Heart left ventricle (tissue), 16 donors: ENCODE results near the gene NPC1L1. TPM values are rescaled to one million over a fixed set of nuclear protein-coding genes. Genes with fewer than 3 reads are reported as not detected.

ENCODE experiments used
- ATAC-seq, 4 donors: fragments of 200-7000 bp; cut with Tn5 transposase; one replicate each; pipeline ENCODE4 v1.9.1; 2020 to 2022; ENCODE audit warnings: moderate library complexity in 4 of 4, mild to moderate bottlenecking in 3 of 4, moderate number of reproducible peaks in 1 of 4
- DNase-seq, 5 donors: peaks; one replicate each; pipeline ENCODE4 v3.0.0-alpha.2; 2020
- H3K27ac ChIP-seq, 12 donors: fragments of 200-600 bp; sonication (generic) in 4 of 12; one replicate each; pipeline versions ENCODE4 v1.5.0 to v1.8.0; 2016 to 2022; ENCODE audit warnings: mild to moderate bottlenecking in 2 of 12
- H3K27me3 ChIP-seq, 9 donors: fragments of 200-600 bp; sonication (generic) in 2 of 9; one replicate each; pipeline versions ENCODE4 v1.5.1 to v1.8.0; 2016 to 2022; ENCODE audit warnings: mild to moderate bottlenecking in 3 of 9
- H3K36me3 ChIP-seq, 9 donors: fragments of 200-600 bp; sonication (generic) in 2 of 9; one replicate each; pipeline versions ENCODE4 v1.5.0 to v1.8.0; 2018 to 2022; ENCODE audit warnings: mild to moderate bottlenecking in 2 of 9
- H3K4me1 ChIP-seq, 12 donors: fragments of 200-600 bp; sonication (generic) in 4 of 12; one replicate each; pipeline versions ENCODE4 v1.5.0 to v1.8.0; 2016 to 2022; ENCODE audit warnings: mild to moderate bottlenecking in 3 of 12
- H3K4me3 ChIP-seq, 12 donors: fragments of 200-600 bp; sonication (generic) in 4 of 12; one replicate each; pipeline versions ENCODE4 v1.5.0 to v1.8.0; 2017 to 2022; ENCODE audit warnings: mild to moderate bottlenecking in 9 of 12, moderate library complexity in 4 of 12
- H3K9me3 ChIP-seq, 12 donors: fragments of 200-600 bp; sonication (generic) in 4 of 12; one replicate each; pipeline versions ENCODE4 v1.5.0 to v1.8.0; 2016 to 2022; ENCODE audit warnings: mild to moderate bottlenecking in 1 of 12
- POLR2A ChIP-seq, 2 donors: fragments of 450-650 bp; IDR thresholded peaks; one replicate each; pipeline ENCODE4 v1.6.1; 2017; ENCODE audit warnings: antibody characterized with exemption in 2 of 2, mild to moderate bottlenecking in 2 of 2, moderate library complexity in 2 of 2
- WGBS, 4 donors: extraction: QIAGEN DNeasy Blood & Tissue Kit in 2 of 4; methylation state at CpG; one replicate each; pipeline versions ENCODE4 v1.1.5 to v1.1.7; 2013 to 2018; 5-methylcytosine and 5-hydroxymethylcytosine counted together
- intact Hi-C, 10 donors: fragments of 100-400 bp; cut with DNase I; formaldehyde crosslinking; loops; one replicate each; pipeline versions ENCODE4 v1.11.1 to v1.14.2; 2022
- polyA plus RNA-seq, 2 donors: library from polyadenylated mRNA; stranded (reverse); fragments of 200-250 nt; gene quantifications; one replicate each; pipeline ENCODE4 v1.2.3, GENCODE V29; 2013
- total RNA-seq, 9 donors: library from RNA; depleted of rRNA in 2 of 9; stranded (reverse); fragments of >200 nt in 2 of 9; fragmentation: NEBNext Ultra II Directional in 3 of 9; extraction: Animal tissue kit (Norgen Biotek cat#: 25700) in 3 of 9; gene quantifications; one replicate each; pipeline versions ENCODE4 v1.1.0 to v1.2.4, GENCODE V29; 2016 to 2023
- TF ChIP-seq, protein P1 (sequence below), 12 donors: fragments of 200-600 bp; sonication (generic) in 4 of 12; IDR thresholded peaks; one replicate each; pipeline versions ENCODE4 v1.5.0 to v1.8.0; 2018 to 2022; ENCODE audit warnings: antibody characterized with exemption in 12 of 12, mild to moderate bottlenecking in 5 of 12
- donor health status: ischemic (EF 13 %, LVEDD 7.1; RV severe dilation, severe dysfunction).
- donor health status: healthy with polysubstance abuse.
- donor health status: DM: no; HTN: yes; CAD: no.
- donor health status: DM: no; HTN: no; CAD: no.
- donor health status: ischemic (EF 25% LVEDD 6.9; RV normal size, moderate dysfunction).
- donor health status: ischemic (EF 25% LVEDD 5.7; RV mildly dilated, moderate dysfunction).
- donor health status: healthy.
- donor health status: DM: yes; HTN: yes; CAD: no.
- donor health status: ischemic (EF 35%, LVEDD 5.7; RV mildly dilated, moderate dysfunction).
- donor health status: nonischemic (EF 11% LVEDD 7.7; RV severe dilation, severe dysfunction).
- donor health status: DM: yes; HTN: yes; CAD: no.
- donor health status: PGD.
- donor health status: ischemic (EF 29% LVEDD 5.4; RV normal size, mild dysfunction).
- donor health status: nonischemic (EF 23%, LVEDD 6.1; RV moderate dilation, normal function).

The NPC1L1 gene
- total and polyA plus RNA-seq, 11 donors, result 0.03 to 0.25 (median 0.13) TPM; not detected in 4

DNA sequence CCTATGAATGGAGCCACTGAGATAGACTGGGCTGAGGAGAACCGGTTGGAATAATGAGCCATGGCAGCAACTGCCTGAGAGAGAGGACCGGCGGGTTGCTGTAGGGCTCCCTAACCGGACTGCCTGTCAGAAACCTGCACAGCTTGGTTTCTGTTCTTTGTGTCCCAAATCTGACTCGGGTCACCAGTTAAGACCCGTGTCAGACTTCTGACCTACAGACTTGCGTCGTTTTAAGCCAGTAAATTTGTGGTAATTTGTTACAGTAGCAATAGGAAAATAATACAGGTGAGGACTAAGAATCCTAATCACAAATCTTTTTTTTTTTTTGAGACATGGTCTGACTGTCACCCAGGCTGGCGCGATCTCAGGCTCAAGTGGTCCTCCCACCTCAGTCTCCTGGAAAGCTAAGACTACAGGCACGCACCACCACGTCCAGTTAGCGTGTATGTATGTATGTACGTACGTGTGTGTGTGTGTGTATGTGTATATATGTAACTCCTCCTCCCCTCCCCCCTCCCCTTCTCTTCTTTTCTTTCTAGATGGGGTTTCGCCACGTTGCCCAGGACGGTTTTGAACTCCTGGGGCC lies 33.2 kb upstream of the NPC1L1 start:
- peak overlapping the region; percentile 65 to 97 (median 86) for H3K4me3 ChIP-seq
- TF ChIP-seq, protein P1, sequence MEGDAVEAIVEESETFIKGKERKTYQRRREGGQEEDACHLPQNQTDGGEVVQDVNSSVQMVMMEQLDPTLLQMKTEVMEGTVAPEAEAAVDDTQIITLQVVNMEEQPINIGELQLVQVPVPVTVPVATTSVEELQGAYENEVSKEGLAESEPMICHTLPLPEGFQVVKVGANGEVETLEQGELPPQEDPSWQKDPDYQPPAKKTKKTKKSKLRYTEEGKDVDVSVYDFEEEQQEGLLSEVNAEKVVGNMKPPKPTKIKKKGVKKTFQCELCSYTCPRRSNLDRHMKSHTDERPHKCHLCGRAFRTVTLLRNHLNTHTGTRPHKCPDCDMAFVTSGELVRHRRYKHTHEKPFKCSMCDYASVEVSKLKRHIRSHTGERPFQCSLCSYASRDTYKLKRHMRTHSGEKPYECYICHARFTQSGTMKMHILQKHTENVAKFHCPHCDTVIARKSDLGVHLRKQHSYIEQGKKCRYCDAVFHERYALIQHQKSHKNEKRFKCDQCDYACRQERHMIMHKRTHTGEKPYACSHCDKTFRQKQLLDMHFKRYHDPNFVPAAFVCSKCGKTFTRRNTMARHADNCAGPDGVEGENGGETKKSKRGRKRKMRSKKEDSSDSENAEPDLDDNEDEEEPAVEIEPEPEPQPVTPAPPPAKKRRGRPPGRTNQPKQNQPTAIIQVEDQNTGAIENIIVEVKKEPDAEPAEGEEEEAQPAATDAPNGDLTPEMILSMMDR (IDR thresholded peaks at IDR 0.05), result no peak
- no peak for TF ChIP-seq POLR2A (IDR thresholded peaks at IDR 0.05)
- DNase-seq (no peak), ATAC-seq (no peak)
- intact Hi-C loops, result loop anchor here in 2 of 10 donors (5.0 to 10.0 kb wide), 2 partner anchors 82 to 540 kb away; partner anchors contain the start of genes NUDCD3 (in 1 of the 2) and TBRG4 (in 1 of the 2)
- no peaks in the 10 kb centered on the region for H3K9me3 ChIP-seq
- peak overlapping the region; percentile 53 to 95 (median 88) for H3K27ac ChIP-seq
- no peaks in the 10 kb centered on the region for H3K27me3 ChIP-seq
- peaks cover under 1 to 71% (median 68%) of the 10 kb centered on the region in 9 donors for H3K36me3 ChIP-seq
- 31 to 38% (median 33%) methylated on average over 18 of the region's 18 CpGs for WGBS, 4 donors
- H3K4me1 ChIP-seq, result peaks cover 4 to 30% (median 20%) of the 10 kb centered on the region in 12 donors

DNA sequence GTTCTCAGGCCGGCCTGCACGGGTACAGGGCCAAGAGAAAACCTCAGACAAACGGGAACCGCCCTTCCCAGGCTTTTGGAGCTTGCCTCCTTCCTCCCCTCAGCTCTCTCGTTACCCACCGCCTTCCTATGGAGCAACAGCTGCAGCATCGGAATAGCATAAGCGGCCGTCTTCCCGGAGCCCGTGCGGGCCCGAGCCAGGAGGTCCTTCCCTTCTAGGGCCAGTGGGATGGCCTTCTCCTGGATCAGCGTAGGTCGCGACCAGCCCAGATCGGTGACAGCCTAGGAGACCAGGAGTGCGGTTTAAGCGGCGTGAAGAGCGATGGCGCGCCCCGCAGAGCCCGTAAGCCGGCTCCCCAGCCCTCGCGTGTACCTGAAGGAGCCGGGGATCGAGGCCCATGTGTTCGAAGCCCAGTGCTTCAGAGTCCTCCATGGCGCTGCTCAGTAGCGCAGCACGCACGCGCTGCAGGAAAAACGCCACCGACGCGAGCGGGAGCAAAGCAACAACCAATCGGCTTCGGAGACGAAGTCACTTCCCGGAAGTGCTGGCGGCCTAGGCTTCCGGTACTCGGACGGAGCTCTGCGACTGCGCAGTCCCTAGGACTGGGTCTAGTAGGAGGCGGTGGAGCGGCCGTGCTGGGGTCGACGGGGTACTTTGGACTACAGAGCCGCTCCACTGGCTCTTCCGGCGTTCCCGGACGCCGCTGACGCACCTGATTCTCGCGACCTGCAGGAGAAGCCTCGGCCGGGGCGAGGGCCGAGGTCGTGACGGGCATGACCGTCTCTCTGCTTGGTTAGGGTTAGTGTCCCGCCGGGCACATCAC lies 32.5 kb upstream of the NPC1L1 start, which contains the start of gene DDX56:
Gene DDX56, minus strand, starts transcription at position 445 of the 823 bp plus-strand sequence. Its CDS starts 13 bp downstream, at position 432.
- H3K27me3 ChIP-seq, result no peaks in the 10 kb centered on the region
- 0 to 1% (median 0%) methylated on average over 36 to 74 of the region's 74 CpGs for WGBS, 4 donors
- H3K9me3 ChIP-seq, result no peaks in the 10 kb centered on the region
- intact Hi-C loops, result loop anchor here in 2 of 10 donors (5.0 to 10.0 kb wide), 2 partner anchors 81 to 541 kb away; partner anchors contain the start of genes NUDCD3 (in 1 of the 2) and TBRG4 (in 1 of the 2)
- H3K4me3 ChIP-seq, result peak within 1 kb of the TSS; percentile 65 to 97 (median 86)
- peak; percentile 58 to 94 for TF ChIP-seq POLR2A (IDR thresholded peaks at IDR 0.05)
- TF ChIP-seq, protein P1 (IDR thresholded peaks at IDR 0.05), result peak in 2 of 12 donors; percentile 6 to 12
- H3K36me3 ChIP-seq, result peaks cover 4 to 71% (median 68%) of the 10 kb centered on the region in 9 donors
- peak; percentile 96 to 98 (median 97) for ATAC-seq
- peaks cover 4 to 30% (median 20%) of the 10 kb centered on the region in 12 donors for H3K4me1 ChIP-seq
- peak within 1 kb of the TSS; percentile 53 to 95 (median 88) for H3K27ac ChIP-seq
- DNase-seq, result peak; percentile 94 to 97 (median 97)

DNA sequence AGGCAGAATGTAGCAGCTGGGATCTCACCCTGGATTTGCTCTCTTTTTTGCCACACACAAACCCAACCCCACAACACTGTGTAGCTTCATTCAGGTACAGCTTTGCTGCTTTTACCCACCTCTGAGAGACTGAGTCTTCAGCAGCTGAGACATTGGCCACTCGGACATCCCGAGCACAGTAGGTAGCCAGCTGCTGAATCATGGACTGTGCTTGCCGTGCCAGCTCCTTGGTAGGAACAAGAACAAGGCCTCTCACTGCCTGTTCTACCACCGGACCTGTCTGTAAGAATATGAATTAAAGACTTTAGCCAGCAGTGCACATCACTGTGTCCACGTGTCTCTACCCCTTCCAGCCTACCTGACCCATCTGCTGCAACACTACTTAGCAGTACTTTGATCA lies 31.6 kb upstream of the NPC1L1 start:
- H3K27ac ChIP-seq, result peak overlapping the region in 1 of 12 donors; percentile 91
- H3K4me1 ChIP-seq, result peaks cover 4 to 30% (median 20%) of the 10 kb centered on the region in 12 donors
- no peaks in the 10 kb centered on the region for H3K9me3 ChIP-seq
- intact Hi-C loops, result loop anchor here in 2 of 10 donors (5.0 to 10.0 kb wide), 2 partner anchors 80 to 542 kb away; partner anchors contain the start of genes NUDCD3 (in 1 of the 2) and TBRG4 (in 1 of the 2)
- peak overlapping the region; percentile 65 to 97 (median 86) for H3K4me3 ChIP-seq
- no peaks in the 10 kb centered on the region for H3K27me3 ChIP-seq
- peaks cover 4 to 71% (median 68%) of the 10 kb centered on the region in 9 donors for H3K36me3 ChIP-seq
- WGBS, 4 donors, result 72 to 77% (median 76%) methylated on average over 5 of the region's 5 CpGs
- TF ChIP-seq, protein P1 (IDR thresholded peaks at IDR 0.05), result no peak
- no peak for TF ChIP-seq POLR2A (IDR thresholded peaks at IDR 0.05)
- no peak for DNase-seq
- ATAC-seq, result no peak
